SK-N-SH treated with all-trans-retinoic acid at 6 μM for 48 hours (cell line): ENCODE data around the gene LRRC56.

Experiments used
- ATAC-seq: fragments of 200-7000 bp; cut with Tn5 transposase; 3 replicates; pipeline ENCODE4 v1.9.1; 2020; ENCODE audit warnings: mild to moderate bottlenecking, moderate library complexity
- ARNTL ChIP-seq: fragments of 450-650 bp; formaldehyde crosslinking; IDR thresholded peaks from 2 replicates; pipeline ENCODE4 v1.5.0; 2020; ENCODE audit warnings: low read depth, mild to moderate bottlenecking, moderate library complexity, borderline replicate concordance
- BACH2 ChIP-seq: fragments of 250-450 bp; sonication (Bioruptor Pico); IDR thresholded peaks from 2 replicates; pipeline ENCODE4 v1.9.0; 2021; ENCODE audit warnings: mild to moderate bottlenecking, borderline replicate concordance
- CSDC2 ChIP-seq: fragments of 250-450 bp; sonication (Bioruptor Pico); IDR thresholded peaks from 2 replicates; pipeline ENCODE4 v1.5.0; 2020; ENCODE audit warnings: mild to moderate bottlenecking, moderate library complexity
- ESRRG ChIP-seq: fragments of 250-450 bp; sonication (Bioruptor Pico); IDR thresholded peaks from 2 replicates; pipeline ENCODE4 v1.6.1; 2021; ENCODE audit warnings: mild to moderate bottlenecking
- GLIS3 ChIP-seq: fragments of 250-450 bp; sonication (Bioruptor Pico); IDR thresholded peaks from 2 replicates; pipeline ENCODE4 v1.5.0; 2020; ENCODE audit warnings: mild to moderate bottlenecking, moderate library complexity
- ISL1 ChIP-seq: fragments of 250-450 bp; sonication (Bioruptor Pico); IDR thresholded peaks from 2 replicates; pipeline ENCODE4 v2.1.2; 2022; ENCODE audit warnings: mild to moderate bottlenecking, moderate library complexity
- OSR1 ChIP-seq: fragments of 250-450 bp; sonication (Bioruptor Pico); IDR thresholded peaks from 2 replicates; pipeline ENCODE4 v1.8.0; 2022; ENCODE audit warnings: moderate library complexity, mild to moderate bottlenecking, inconsistent platforms
- PPARA ChIP-seq: fragments of 250-450 bp; sonication (Bioruptor Pico); IDR thresholded peaks from 2 replicates; pipeline ENCODE4 v1.5.0; 2020; ENCODE audit warnings: mild to moderate bottlenecking, borderline replicate concordance
- RARB ChIP-seq: fragments of 250-450 bp; sonication (Bioruptor Pico); IDR thresholded peaks from 2 replicates; pipeline ENCODE4 v1.8.0; 2021; ENCODE audit warnings: mild to moderate bottlenecking, moderate library complexity
- SNAI2 ChIP-seq: fragments of 250-450 bp; sonication (Bioruptor Pico); IDR thresholded peaks from 2 replicates; pipeline ENCODE4 v1.5.0; 2020; ENCODE audit warnings: mild to moderate bottlenecking, moderate library complexity
- TCF4 ChIP-seq: fragments of 250-450 bp; sonication (Bioruptor Pico); IDR thresholded peaks from 2 replicates; pipeline ENCODE4 v1.8.0; 2021; ENCODE audit warnings: mild to moderate bottlenecking, moderate library complexity, borderline replicate concordance
- TOX ChIP-seq: fragments of 250-450 bp; sonication (Bioruptor Pico); IDR thresholded peaks from 2 replicates; pipeline ENCODE4 v1.8.0; 2021; ENCODE audit warnings: mild to moderate bottlenecking, moderate library complexity, borderline replicate concordance
- TSHZ2 ChIP-seq: fragments of 250-450 bp; sonication (Bioruptor Pico); IDR thresholded peaks from 2 replicates; pipeline ENCODE4 v1.5.0; 2020; ENCODE audit warnings: mild to moderate bottlenecking, moderate library complexity
- ZFP3 ChIP-seq: fragments of 250-450 bp; sonication (Bioruptor Pico); IDR thresholded peaks from 2 replicates; pipeline ENCODE4 v1.5.0; 2020; ENCODE audit warnings: mild to moderate bottlenecking, moderate library complexity
- ZFP30 ChIP-seq: fragments of 450-650 bp; formaldehyde crosslinking; IDR thresholded peaks from 2 replicates; pipeline ENCODE4 v1.5.0; 2022; ENCODE audit warnings: mild to moderate bottlenecking, moderate library complexity
- ZNF565 ChIP-seq: fragments of 450-650 bp; formaldehyde crosslinking; conservative IDR thresholded peaks from 2 replicates; pipeline ENCODE4 v1.5.0; 2020; ENCODE audit warnings: low read depth, mild to moderate bottlenecking, moderate library complexity
- ZNF70 ChIP-seq: fragments of 450-650 bp; formaldehyde crosslinking; IDR thresholded peaks from 2 replicates; pipeline ENCODE4 v1.5.0; 2020; ENCODE audit warnings: mild to moderate bottlenecking, moderate library complexity
- ZNF8 ChIP-seq: fragments of 450-650 bp; formaldehyde crosslinking; IDR thresholded peaks from 2 replicates; pipeline ENCODE4 v1.5.0; 2020; ENCODE audit warnings: mild to moderate bottlenecking, moderate library complexity
- TF ChIP-seq, protein P1 (sequence below): fragments of 250-450 bp; sonication (Bioruptor Pico); IDR thresholded peaks from 2 replicates; pipeline ENCODE4 v1.5.1; 2021; ENCODE audit warnings: mild to moderate bottlenecking, moderate library complexity
- TF ChIP-seq, protein P2 (sequence below): fragments of 250-450 bp; sonication (Bioruptor Pico); IDR thresholded peaks from 2 replicates; pipeline ENCODE4 v1.5.1; 2020; ENCODE audit warnings: low read depth, mild to moderate bottlenecking, moderate library complexity
- TF ChIP-seq, protein P3 (sequence below): fragments of 250-450 bp; sonication (Bioruptor Pico); IDR thresholded peaks from 2 replicates; pipeline ENCODE4 v1.8.0; 2020; ENCODE audit warnings: mild to moderate bottlenecking, moderate library complexity, borderline replicate concordance
- TF ChIP-seq, protein P4 (sequence below): fragments of 250-450 bp; sonication (Bioruptor Pico); IDR thresholded peaks from 2 replicates; pipeline ENCODE4 v1.8.0; 2021; ENCODE audit warnings: low read depth, mild to moderate bottlenecking, moderate library complexity, borderline replicate concordance

Gene LRRC56

DNA sequence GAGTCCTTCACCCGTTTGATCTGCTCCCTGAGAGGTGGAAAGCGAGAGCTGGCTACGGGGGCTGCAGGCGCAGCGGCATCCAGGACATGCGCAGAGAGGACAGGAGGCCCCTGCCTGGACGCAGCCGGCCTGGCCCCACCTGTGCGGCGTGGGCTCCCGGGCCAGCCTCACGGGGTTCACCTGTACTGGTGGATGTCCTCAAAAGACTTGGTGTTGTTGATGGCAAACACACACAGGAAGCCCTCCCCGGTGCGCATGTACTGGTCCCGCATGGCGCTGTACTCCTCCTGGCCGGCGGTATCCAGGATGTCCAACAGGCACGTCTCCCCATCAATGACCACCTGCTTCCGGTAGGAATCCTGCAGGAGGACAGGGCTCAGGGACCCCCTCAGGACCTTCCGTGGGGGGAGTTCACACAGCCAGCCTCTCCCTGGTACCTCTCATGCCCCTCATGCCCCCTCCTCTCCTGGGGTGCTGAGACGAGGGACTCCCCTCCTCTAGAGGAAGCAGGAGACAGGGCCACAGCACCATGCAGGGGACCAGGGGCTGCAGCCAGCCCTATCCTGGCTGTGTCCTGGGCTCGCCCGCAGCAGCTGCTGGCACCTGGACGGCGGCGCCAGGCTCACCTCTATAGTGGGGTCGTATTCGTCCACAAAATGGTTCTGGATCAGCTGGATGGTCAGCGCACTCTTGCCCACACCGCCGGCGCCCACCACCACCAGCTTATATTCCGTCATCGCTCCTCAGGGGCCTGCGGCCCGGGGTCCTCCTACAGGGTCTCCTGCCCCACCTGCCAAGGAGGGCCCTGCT is 3.5 kb upstream of the LRRC56 start:
- ATAC-seq = no peak
- no peak for TF ChIP-seq GLIS3
- no peak for TF ChIP-seq ISL1 (CRISPR knock-in tag)
- TF ChIP-seq SNAI2 = no peak
- no peak for TF ChIP-seq ZFP30 (CRISPR knock-in tag)
- no peak for TF ChIP-seq ARNTL (CRISPR knock-in tag)
- no peak for TF ChIP-seq TOX
- TF ChIP-seq PPARA (CRISPR knock-in tag) = no peak
- no peak for TF ChIP-seq TSHZ2 (CRISPR knock-in tag)
- TF ChIP-seq ESRRG = no peak
- no peak for TF ChIP-seq ZNF70 (CRISPR knock-in tag)
- no peak for TF ChIP-seq BACH2 (CRISPR knock-in tag)
- no peak for TF ChIP-seq ZFP3
- no peak for TF ChIP-seq CSDC2
- TF ChIP-seq, protein P1, sequence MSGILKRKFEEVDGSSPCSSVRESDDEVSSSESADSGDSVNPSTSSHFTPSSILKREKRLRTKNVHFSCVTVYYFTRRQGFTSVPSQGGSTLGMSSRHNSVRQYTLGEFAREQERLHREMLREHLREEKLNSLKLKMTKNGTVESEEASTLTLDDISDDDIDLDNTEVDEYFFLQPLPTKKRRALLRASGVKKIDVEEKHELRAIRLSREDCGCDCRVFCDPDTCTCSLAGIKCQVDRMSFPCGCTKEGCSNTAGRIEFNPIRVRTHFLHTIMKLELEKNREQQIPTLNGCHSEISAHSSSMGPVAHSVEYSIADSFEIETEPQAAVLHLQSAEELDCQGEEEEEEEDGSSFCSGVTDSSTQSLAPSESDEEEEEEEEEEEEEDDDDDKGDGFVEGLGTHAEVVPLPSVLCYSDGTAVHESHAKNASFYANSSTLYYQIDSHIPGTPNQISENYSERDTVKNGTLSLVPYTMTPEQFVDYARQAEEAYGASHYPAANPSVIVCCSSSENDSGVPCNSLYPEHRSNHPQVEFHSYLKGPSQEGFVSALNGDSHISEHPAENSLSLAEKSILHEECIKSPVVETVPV (CRISPR knock-in tag) = no peak
- TF ChIP-seq ZNF8 (CRISPR knock-in tag) = no peak
- TF ChIP-seq, all 23 proteins: peak for 0

- TF ChIP-seq ISL1 (CRISPR knock-in tag) (no peak), CSDC2 (no peak), ZNF565 (CRISPR knock-in tag) (no peak), OSR1 (CRISPR knock-in tag) (no peak), ARNTL (CRISPR knock-in tag) (no peak), TSHZ2 (CRISPR knock-in tag) (no peak), TOX (no peak), ZFP3 (no peak), TCF4 (CRISPR knock-in tag) (no peak), ZFP30 (CRISPR knock-in tag) (no peak), RARB (CRISPR knock-in tag) (no peak), GLIS3 (no peak), SNAI2 (no peak), ZNF8 (CRISPR knock-in tag) (no peak)
- TF ChIP-seq, protein P2, sequence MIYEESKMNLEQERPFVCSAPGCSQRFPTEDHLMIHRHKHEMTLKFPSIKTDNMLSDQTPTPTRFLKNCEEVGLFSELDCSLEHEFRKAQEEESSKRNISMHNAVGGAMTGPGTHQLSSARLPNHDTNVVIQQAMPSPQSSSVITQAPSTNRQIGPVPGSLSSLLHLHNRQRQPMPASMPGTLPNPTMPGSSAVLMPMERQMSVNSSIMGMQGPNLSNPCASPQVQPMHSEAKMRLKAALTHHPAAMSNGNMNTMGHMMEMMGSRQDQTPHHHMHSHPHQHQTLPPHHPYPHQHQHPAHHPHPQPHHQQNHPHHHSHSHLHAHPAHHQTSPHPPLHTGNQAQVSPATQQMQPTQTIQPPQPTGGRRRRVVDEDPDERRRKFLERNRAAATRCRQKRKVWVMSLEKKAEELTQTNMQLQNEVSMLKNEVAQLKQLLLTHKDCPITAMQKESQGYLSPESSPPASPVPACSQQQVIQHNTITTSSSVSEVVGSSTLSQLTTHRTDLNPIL (CRISPR knock-in tag) = no peak
- TF ChIP-seq, protein P3, sequence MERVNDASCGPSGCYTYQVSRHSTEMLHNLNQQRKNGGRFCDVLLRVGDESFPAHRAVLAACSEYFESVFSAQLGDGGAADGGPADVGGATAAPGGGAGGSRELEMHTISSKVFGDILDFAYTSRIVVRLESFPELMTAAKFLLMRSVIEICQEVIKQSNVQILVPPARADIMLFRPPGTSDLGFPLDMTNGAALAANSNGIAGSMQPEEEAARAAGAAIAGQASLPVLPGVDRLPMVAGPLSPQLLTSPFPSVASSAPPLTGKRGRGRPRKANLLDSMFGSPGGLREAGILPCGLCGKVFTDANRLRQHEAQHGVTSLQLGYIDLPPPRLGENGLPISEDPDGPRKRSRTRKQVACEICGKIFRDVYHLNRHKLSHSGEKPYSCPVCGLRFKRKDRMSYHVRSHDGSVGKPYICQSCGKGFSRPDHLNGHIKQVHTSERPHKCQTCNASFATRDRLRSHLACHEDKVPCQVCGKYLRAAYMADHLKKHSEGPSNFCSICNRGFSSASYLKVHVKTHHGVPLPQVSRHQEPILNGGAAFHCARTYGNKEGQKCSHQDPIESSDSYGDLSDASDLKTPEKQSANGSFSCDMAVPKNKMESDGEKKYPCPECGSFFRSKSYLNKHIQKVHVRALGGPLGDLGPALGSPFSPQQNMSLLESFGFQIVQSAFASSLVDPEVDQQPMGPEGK (CRISPR knock-in tag) = no peak
- TF ChIP-seq, protein P4, sequence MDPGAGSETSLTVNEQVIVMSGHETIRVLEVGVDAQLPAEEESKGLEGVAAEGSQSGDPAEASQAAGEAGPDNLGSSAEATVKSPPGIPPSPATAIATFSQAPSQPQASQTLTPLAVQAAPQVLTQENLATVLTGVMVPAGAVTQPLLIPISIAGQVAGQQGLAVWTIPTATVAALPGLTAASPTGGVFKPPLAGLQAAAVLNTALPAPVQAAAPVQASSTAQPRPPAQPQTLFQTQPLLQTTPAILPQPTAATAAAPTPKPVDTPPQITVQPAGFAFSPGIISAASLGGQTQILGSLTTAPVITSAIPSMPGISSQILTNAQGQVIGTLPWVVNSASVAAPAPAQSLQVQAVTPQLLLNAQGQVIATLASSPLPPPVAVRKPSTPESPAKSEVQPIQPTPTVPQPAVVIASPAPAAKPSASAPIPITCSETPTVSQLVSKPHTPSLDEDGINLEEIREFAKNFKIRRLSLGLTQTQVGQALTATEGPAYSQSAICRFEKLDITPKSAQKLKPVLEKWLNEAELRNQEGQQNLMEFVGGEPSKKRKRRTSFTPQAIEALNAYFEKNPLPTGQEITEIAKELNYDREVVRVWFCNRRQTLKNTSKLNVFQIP (CRISPR knock-in tag) = no peak
- ATAC-seq = peak; percentile 29
These were observed 2.7 kb upstream of the LRRC56 start for GRCh38 chr11:534396-535209.
